HL-60 (cell line): ENCODE results near the gene TXNRD2.

Experiments
- DNase-seq, 2 experiments: peaks; one replicate each; pipeline ENCODE4 v3.0.0-alpha.2; 2010 to 2020; ENCODE audit warnings: low read depth in 1 of 2, low spot score in 1 of 2
- H3K27ac ChIP-seq: fragments of 250-450 bp; sonication (Bioruptor Pico); replicated peaks from 2 replicates; pipeline ENCODE4 v1.5.1; 2020; ENCODE audit warnings: mild to moderate bottlenecking, moderate library complexity
- H3K27me3 ChIP-seq: fragments of 250-450 bp; sonication (Bioruptor Pico); 2 replicates; pipeline ENCODE4 v1.5.1; 2021; ENCODE audit warnings: mild to moderate bottlenecking, moderate library complexity; ENCODE audit not compliant: insufficient read depth, poor library complexity, severe bottlenecking
- H3K4me3 ChIP-seq: replicated peaks from 2 replicates; pipeline ENCODE4 v1.5.1; 2011; ENCODE audit warnings: mild to moderate bottlenecking, control low read depth, low read length; ENCODE audit not compliant: insufficient read depth
- GABPA ChIP-seq: IDR thresholded peaks from 2 replicates; pipeline ENCODE4 v1.6.1; 2012; ENCODE audit warnings: low read depth
- POLR2AphosphoS5 ChIP-seq: IDR thresholded peaks from 2 replicates; pipeline ENCODE4 v1.6.1; 2012; ENCODE audit warnings: low read depth
- SPI1 ChIP-seq: IDR thresholded peaks from 2 replicates; pipeline ENCODE4 v1.6.1; 2012; ENCODE audit warnings: low read depth, mild to moderate bottlenecking, borderline replicate concordance
- long read RNA-seq: library from polyadenylated mRNA; unstranded; transcript quantifications from one replicate; pipeline ENCODE4 v2.0.0, GENCODE V29; 2020
- TF ChIP-seq, protein P1 (sequence below): IDR thresholded peaks from 2 replicates; pipeline ENCODE4 v1.6.1; 2012; ENCODE audit warnings: low read depth; ENCODE audit not compliant: insufficient replicate concordance
- TF ChIP-seq, protein P2 (sequence below): IDR thresholded peaks from one replicate; pipeline ENCODE4 v1.5.1; 2011; ENCODE audit warnings: low read length, control low read depth, inconsistent platforms; ENCODE audit not compliant: insufficient read depth

The TXNRD2 gene
- long read RNA-seq, transcript TXNRD2-204 (18 exons, 2,115 nt) = major isoform, 6 of 153 reads
- long read RNA-seq, partial matches to known transcripts = 11 of 153 reads
- long read RNA-seq, other reads (novel, unspliced or antisense) = 136 of 153 reads

DNA sequence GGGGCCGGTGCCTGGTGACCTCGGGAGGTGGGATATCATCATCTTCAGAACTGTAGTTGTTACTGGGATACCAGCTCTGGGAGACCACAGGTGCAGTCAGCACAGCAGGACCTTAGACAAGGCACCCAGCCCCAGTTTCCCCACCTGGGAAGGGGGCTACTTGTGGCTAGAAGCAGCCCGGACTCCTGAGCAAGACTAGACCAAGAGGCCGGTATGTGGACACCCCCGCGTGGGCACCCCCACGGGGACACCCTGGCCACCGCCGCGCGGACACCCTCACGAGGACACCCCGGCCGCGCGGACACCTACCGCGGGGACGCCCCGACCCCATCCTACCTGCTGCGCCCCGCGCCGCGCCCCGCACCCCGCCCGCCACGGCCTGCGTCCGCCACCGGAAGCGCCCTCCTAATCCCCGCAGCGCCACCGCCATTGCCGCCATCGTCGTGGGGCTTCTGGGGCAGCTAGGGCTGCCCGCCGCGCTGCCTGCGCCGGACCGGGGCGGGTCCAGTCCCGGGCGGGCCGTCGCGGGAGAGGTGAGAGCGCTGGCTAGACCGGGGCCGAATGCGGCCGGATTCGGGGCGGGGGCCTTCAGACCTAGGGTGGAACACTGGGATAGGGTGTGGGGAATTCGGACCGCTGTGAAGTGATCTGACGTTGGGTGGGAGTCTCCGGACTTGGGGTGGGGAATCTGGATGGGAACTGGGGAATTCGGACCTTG is at the start of gene TXNRD2, which contains the start of gene COMT:
TXNRD2 (minus strand) TSS at position 454 of the 718 bp plus-strand sequence; CDS start at position 439, 15 bp downstream.
COMT (plus strand) TSS at position 408 of the 718 bp plus-strand sequence. CDS start 20,755 bp downstream, outside the sequence.
- Histone ChIP-seq H3K4me3 (peak within 1 kb of the TSS; percentile 74), H3K27me3 (no peaks in the 10 kb centered on the region), H3K27ac (peak within 1 kb of the TSS; percentile 93)
- TF ChIP-seq, protein P1, sequence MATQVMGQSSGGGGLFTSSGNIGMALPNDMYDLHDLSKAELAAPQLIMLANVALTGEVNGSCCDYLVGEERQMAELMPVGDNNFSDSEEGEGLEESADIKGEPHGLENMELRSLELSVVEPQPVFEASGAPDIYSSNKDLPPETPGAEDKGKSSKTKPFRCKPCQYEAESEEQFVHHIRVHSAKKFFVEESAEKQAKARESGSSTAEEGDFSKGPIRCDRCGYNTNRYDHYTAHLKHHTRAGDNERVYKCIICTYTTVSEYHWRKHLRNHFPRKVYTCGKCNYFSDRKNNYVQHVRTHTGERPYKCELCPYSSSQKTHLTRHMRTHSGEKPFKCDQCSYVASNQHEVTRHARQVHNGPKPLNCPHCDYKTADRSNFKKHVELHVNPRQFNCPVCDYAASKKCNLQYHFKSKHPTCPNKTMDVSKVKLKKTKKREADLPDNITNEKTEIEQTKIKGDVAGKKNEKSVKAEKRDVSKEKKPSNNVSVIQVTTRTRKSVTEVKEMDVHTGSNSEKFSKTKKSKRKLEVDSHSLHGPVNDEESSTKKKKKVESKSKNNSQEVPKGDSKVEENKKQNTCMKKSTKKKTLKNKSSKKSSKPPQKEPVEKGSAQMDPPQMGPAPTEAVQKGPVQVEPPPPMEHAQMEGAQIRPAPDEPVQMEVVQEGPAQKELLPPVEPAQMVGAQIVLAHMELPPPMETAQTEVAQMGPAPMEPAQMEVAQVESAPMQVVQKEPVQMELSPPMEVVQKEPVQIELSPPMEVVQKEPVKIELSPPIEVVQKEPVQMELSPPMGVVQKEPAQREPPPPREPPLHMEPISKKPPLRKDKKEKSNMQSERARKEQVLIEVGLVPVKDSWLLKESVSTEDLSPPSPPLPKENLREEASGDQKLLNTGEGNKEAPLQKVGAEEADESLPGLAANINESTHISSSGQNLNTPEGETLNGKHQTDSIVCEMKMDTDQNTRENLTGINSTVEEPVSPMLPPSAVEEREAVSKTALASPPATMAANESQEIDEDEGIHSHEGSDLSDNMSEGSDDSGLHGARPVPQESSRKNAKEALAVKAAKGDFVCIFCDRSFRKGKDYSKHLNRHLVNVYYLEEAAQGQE = peak; percentile 7
- TF ChIP-seq POLR2AphosphoS5 = no peak
- peak; percentile 60 to 64 for DNase-seq

- Histone ChIP-seq H3K27ac (no peak overlapping the region), H3K4me3 (no peak overlapping the region), H3K27me3 (no peaks in the 10 kb centered on the region)
- TF ChIP-seq POLR2AphosphoS5 (no peak), GABPA (no peak), SPI1 (no peak)
- TF ChIP-seq, protein P1 = no peak
- TF ChIP-seq, protein P2, sequence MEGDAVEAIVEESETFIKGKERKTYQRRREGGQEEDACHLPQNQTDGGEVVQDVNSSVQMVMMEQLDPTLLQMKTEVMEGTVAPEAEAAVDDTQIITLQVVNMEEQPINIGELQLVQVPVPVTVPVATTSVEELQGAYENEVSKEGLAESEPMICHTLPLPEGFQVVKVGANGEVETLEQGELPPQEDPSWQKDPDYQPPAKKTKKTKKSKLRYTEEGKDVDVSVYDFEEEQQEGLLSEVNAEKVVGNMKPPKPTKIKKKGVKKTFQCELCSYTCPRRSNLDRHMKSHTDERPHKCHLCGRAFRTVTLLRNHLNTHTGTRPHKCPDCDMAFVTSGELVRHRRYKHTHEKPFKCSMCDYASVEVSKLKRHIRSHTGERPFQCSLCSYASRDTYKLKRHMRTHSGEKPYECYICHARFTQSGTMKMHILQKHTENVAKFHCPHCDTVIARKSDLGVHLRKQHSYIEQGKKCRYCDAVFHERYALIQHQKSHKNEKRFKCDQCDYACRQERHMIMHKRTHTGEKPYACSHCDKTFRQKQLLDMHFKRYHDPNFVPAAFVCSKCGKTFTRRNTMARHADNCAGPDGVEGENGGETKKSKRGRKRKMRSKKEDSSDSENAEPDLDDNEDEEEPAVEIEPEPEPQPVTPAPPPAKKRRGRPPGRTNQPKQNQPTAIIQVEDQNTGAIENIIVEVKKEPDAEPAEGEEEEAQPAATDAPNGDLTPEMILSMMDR = no peak
- no peak for DNase-seq
Measured at GRCh38 chr22:19991395-19991644, 49.7 kb upstream of the TXNRD2 start.

- Histone ChIP-seq H3K27ac (no peak overlapping the region), H3K27me3 (no peaks in the 10 kb centered on the region), H3K4me3 (no peak overlapping the region)
- TF ChIP-seq, protein P2 = no peak
- TF ChIP-seq, protein P1 = no peak
- TF ChIP-seq POLR2AphosphoS5 (no peak), GABPA (no peak), SPI1 (no peak)
- DNase-seq = no peak
Measured at GRCh38 chr22:19990609-19991394, 49.2 kb upstream of the TXNRD2 start.
